ENCODE measurements around the gene OTUD5.

OTUD5 gene

DNA sequence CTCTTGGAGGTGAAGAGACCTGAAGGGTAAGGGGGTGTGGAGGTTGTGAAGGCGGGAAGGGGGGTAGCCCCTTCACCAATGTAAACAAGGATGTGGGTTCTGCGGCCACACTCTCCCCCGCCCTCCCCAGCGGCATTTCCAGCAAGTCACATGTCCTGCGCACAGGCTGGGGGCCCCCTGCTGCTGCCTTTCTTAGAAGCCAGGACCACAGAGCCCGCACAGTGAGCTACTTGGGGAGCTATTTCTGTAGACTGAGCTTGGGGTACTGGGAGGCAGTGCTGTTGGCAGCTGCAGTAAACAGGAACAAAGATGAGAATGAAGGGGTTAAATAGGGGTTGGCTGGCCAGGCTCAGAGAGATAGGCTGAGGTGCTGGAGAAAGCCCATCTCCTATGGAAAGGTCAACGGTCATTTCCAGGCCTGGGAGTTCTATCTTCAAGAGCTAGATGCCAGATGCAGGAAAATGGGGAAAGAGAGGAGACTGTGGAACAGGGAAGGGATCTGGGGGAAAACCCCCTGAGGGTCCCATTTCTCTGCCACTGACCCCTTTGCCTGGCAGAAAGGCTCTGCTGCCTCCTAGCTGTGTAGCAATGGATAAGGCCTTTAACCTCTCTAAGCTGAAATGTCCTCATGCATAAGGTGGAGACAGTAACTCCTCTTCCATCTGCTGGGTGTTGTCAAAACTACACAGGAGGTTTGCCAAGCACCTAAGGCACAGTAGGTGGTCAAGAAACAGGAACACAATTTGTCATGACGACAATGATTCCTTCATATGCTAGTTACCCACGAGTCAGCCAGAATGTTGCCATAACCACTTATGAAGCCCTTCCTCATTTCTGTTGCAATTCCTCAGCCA lies 20.1 kb downstream of the OTUD5 start:
- DNase-seq (ENCODE audit: low read depth) = peak; percentile 88

GRCh38 chrX:48936429-48937053 lies 20.9 kb downstream of the OTUD5 start:
- DNase-seq (ENCODE audit: low read depth) = no peak

GRCh38 chrX:48935301-48935670 lies 22.1 kb downstream of the OTUD5 start:
- DNase-seq (ENCODE audit: low read depth) = no peak

- DNase-seq (ENCODE audit: low read depth) = no peak
Measured at GRCh38 chrX:48934581-48935300, 22.7 kb downstream of the OTUD5 start.

- no peak for DNase-seq (ENCODE audit: low read depth)
Measured at GRCh38 chrX:48933757-48934156, 23.6 kb downstream of the OTUD5 start.

- no peak for DNase-seq (ENCODE audit: low read depth)
Measured at GRCh38 chrX:48927736-48928382, 29.5 kb downstream of the OTUD5 start.

GRCh38 chrX:48927123-48927522 lies 30.3 kb downstream of the OTUD5 start:
- no peak for DNase-seq (ENCODE audit: low read depth)

DNA sequence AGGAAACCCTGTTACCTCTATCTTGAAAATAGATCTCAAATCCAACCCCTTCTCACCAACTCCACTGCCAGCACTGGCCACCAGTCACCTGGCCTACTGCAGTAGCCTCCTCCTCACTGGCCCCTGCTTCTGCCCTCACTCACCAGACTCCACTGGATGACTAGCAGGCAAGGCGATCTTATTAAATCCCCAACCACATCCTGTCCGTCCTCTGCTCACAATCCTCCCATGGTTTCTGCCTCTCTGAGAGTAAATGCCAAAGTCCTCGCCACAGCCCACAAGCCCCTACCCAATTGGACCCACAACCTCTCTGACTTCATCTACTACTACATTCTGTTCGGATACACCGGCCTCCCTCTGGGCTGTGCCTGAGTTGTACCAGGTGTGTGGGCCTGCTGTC lies 33.1 kb downstream of the OTUD5 start:
- DNase-seq (ENCODE audit: low read depth) = no peak

DNA sequence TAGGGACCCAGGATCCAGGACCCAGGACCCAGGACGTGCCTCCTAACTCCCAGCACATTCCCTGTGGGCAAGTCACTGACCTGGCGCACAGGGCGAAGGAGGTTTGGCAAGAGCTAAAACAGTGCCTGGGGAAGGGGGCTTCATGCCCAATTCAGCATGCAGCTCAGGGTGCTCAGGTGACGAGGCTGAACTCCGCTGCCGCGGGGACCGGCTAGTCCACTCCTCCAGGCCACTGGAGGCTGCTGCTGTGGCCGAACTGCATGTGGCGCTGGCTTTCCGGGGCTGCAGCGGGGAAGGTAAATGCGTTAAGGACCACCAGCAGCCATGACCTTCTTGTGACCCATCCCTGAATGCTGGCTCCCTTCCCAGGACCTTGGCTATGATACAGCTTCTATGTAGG lies 33.6 kb downstream of the OTUD5 start:
- no peak for DNase-seq (ENCODE audit: low read depth)

DNA sequence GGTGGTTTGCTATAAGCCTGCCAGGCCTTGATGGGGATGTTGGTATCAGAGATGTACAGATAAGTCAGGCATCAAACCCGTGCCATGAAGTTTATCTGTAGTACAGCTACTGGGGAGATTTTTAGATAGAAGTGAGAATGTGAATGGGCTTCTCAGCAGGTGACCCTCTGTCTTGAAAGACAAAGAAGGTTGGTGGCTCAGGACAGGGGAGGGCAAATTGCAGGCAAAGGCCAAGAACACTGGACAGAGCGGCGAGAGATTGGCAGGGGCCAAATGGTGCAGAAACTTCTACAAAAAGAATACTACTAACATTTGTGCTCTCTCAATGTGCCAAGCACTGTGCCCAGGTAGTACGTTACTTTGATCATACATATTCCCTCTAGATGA lies 36.7 kb downstream of the OTUD5 start:
- no peak for DNase-seq (ENCODE audit: low read depth)

- DNase-seq (ENCODE audit: low read depth) = no peak
Measured at GRCh38 chrX:48919947-48920717, 37.3 kb downstream of the OTUD5 start.

DNA sequence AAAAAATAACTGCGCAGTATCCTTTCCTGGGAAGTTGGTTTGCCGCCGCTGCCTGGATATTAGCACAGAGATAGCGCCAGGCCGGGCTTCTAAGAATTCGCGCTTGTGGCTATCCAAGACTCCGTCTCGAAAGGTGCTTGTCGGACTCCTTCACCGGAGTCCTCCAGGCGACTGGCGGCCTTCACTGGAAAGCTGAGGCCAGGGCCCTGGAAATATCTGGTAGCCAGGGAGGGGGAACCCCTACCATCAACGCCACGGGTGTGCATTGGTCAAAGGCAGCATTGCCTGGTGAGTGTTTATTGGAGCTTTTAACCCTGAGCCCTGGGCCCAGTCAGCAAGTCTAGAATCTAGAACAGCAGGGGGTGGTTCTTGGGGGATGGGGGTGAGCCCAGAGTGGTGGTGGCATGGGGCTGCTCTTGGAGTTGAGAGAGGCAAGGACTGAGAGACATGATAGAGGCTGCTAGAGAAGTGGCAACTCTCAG lies 38.0 kb downstream of the OTUD5 start:
- DNase-seq (ENCODE audit: low read depth) = no peak

- peak; percentile 85 for DNase-seq (ENCODE audit: low read depth)
Measured at GRCh38 chrX:48918643-48919340, 38.6 kb downstream of the OTUD5 start, which contains the start of gene PIM2. PIM2 (minus strand) TSS chrX:48919024; CDS start chrX:48918834, 190 bp downstream.

DNA sequence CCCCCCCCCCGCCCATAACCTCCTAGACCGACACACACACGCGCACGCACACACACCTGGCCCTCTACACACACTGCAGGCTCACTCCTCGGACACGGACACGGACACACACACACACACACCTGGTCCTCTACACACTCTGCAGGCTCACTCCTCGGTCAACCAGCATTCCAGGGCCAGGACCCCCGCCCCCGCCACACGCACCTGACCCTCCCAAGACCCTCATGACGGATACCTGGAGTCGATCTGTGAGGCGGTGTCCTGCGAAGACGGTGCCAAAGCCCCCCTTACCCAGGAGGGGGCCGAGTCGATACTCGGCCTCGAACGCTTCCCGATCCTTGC lies 39.1 kb downstream of the OTUD5 start:
- no peak for DNase-seq (ENCODE audit: low read depth)

DNA sequence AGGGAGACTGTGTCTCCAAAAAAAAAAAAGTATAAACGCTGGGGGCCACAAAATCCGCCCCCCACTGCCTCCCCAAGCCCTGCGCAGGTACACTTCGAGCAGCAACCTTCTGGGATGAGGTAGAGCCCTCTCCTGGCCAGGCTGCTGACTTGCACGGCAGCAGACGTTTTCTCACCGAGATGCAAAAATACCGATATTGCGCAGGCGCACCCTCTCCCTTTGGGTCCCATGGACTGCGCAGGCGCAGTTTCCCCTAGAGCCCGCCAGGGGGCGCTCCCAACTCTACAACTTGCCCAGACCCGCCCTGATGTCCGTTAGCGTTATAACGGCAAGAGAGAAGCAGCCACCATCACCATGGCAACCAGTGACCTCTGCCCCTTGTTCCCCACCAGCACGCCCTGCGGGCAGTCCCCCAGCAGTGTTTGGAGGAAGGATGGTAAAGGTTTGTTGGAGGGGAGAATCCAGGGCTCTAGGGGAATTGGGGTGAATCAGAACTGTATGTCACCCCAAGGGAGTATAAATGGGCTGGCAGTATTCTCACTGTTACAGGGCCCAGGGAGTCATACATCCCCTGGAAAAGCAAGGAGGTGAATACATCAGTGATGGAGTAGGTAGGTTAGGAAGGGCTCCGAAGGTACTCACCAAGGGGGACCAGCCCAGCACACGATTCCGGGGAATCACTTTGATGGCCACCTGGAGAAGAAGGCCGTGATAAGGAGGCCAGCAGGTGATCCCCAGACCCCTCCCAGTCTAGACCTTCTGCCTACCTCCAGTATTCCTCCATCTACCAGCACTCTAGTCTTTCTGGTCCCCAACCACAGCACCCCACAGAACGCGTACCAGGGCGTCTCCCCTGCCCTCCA lies 40.0 kb downstream of the OTUD5 start:
- DNase-seq (ENCODE audit: low read depth) = peak; percentile 81

GRCh38 chrX:48914593-48915493 lies 42.6 kb downstream of the OTUD5 start:
- DNase-seq (ENCODE audit: low read depth) = no peak

DNA sequence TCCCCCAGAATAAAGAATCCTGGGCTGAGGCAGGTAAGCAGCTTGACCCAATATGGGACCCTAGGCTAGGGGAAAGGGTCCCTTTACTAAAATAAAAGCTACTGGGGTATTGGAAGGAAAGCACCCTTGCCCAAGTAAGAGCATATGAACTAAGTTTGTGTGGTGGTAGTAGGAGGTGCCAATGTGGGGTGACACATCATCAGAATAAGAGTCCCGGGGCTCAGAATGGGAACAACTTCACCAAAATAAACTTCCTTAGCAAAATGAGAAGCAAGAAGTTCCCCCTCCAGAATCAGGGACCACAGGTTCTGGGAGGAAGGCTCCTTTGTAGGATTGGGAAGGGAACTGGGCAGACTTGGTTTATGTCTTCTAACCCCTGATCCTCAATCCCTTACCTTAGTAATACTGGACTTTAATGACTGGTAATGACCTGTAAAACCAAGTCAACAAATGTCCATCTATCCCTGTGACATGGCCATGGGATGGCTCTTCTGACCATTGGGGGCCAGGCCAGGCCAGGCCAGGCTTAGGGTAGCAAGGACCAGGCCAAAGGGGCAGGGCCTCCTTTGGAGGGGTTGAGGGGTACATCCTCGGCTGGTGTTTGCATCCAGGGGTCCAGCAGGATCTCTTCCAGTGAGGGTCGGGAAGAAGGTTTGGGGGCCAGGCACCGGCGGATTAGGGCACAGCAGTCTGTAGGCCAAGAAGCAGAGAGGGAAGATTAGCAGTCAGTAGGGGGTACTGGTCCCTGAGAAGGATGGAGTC lies 43.6 kb downstream of the OTUD5 start:
- no peak for DNase-seq (ENCODE audit: low read depth)

Data from activated T-helper 9 cell treated with anti-CD3 and anti-CD28 coated beads, Interleukin-2, amount 50 U/mL, for 16 hours (primary cell).